ENCODE data around the gene HOXD4.

- TF ChIP-seq, protein P1, sequence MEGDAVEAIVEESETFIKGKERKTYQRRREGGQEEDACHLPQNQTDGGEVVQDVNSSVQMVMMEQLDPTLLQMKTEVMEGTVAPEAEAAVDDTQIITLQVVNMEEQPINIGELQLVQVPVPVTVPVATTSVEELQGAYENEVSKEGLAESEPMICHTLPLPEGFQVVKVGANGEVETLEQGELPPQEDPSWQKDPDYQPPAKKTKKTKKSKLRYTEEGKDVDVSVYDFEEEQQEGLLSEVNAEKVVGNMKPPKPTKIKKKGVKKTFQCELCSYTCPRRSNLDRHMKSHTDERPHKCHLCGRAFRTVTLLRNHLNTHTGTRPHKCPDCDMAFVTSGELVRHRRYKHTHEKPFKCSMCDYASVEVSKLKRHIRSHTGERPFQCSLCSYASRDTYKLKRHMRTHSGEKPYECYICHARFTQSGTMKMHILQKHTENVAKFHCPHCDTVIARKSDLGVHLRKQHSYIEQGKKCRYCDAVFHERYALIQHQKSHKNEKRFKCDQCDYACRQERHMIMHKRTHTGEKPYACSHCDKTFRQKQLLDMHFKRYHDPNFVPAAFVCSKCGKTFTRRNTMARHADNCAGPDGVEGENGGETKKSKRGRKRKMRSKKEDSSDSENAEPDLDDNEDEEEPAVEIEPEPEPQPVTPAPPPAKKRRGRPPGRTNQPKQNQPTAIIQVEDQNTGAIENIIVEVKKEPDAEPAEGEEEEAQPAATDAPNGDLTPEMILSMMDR (IDR thresholded peaks at IDR 0.05; ENCODE audit: low read depth, low read length), result no peak
- TF ChIP-seq EZH2phosphoT487 (IDR thresholded peaks at IDR 0.05; ENCODE audit: low read depth), result no peak
Measured at GRCh38 chr2:176178757-176179295, 27.5 kb downstream of the HOXD4 start.

All from OCI-LY3 (cell line).